T1000 (cell line): ENCODE data around the gene TAT.
"Not testable (repeated sequence)": the region's sequence is repeated elsewhere in the genome, so short reads cannot be mapped to it uniquely, and the experiment has no call there.

Source experiments
- DNase-seq: peaks from one replicate; lab custom pipeline; 2025; ENCODE audit warnings: mixed read lengths; lab: John Stamatoyannopoulos, UW

TAT gene

DNA sequence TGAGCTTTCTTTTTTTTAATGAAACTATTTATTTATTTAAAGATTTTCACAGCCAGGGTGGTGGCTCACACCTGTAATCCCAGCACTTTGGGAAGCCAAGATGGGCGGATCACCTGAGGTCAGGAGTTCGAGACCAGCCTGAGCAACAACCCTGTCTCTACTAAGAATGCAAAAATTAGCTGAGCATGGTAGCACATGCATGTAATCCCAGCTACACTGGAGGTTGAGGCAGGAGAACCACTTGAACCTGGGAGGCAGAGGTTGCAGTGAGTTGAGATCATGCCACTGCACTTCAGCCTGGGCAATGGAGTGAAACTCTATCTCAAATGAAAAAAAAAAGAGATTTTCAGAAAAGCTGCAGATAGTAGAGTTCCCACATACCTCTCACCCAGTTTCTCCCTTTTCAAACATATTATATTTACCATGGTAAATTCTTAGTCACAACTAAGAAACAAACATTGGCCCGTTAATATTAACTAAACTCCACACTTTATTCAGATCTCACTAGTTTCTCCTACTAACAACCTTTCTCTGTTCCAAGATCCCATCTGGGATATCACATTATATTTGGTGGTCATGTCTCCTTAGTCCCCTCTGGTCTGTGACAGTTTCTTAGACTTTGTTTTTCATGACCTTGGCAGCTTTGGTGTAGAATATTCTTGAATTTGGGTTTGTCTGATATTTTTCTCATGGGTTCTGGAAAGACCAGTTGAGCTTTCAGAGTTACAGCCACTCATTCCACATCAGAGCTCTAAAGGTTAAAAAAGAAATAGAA is 7.8 kb upstream of the TAT start:
- no peak for DNase-seq

DNA sequence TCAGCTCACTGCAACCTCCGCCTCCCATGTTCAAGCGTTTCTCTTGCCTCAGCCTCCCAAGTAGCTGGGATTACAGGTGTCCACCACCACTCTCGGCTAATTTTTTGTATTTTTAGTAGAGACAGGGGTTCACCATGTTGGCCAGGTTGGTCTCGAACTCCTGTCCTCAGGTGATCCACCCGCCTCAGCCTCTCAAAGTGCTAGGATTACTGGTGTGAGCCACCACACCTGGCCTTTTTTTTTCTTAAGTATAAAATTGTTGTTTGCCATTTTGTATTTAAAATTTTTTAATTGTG is 5.6 kb upstream of the TAT start:
- not testable (repeated sequence) for DNase-seq

DNA sequence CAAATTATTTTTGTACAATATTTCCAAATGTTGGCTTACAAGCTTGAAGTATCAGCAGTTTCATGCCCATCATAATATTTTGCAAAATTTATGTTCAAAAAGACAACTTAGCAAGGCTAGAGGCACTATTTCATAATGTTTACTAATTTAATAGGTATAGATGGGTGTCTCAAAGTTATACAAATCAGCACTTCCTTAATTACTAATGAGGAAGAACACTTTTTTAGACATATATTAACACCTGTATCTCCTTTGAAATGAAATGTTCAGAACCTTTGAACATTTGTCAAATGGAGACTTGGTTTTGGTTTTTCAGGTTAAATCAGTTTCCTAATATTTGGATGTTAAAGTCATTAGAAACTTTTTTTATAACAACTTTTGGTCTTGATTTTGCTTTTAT is 2.2 kb downstream of the TAT start:
- DNase-seq = no peak

DNA sequence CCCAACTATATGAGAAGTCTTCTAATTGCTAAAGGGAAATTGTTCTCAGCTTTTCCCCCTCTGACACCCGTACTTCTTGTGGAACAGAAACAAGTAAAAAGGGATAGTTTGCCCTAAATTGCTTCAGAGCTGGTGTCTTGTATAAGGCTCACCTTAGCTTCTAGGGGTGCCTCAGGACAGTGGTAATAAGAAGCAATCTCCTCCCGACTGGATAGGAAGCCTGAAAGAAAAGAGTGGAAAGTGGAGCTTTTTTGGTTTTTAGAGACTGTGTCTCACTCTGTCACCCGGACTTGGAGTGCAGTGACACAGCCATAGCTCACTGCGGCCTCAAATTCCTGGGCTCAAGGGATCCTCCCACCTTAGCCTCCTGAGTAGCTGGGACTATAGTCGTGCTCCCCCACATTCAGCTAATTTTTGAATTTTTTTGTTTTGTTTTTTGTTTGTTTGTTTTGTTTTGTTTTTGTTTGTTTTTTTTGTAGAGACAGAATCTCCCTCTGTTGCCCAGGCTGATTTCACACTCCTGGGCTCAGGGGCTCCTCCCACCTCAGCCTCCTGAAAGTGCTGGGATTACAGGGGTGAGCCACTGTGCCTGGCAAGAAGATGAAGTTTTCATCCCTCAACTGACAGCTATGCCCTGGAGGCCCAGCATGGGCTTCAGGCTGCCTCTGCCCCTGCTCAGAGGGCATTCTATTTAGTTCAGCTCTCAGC is 3.4 kb downstream of the TAT start:
- no peak for DNase-seq

DNA sequence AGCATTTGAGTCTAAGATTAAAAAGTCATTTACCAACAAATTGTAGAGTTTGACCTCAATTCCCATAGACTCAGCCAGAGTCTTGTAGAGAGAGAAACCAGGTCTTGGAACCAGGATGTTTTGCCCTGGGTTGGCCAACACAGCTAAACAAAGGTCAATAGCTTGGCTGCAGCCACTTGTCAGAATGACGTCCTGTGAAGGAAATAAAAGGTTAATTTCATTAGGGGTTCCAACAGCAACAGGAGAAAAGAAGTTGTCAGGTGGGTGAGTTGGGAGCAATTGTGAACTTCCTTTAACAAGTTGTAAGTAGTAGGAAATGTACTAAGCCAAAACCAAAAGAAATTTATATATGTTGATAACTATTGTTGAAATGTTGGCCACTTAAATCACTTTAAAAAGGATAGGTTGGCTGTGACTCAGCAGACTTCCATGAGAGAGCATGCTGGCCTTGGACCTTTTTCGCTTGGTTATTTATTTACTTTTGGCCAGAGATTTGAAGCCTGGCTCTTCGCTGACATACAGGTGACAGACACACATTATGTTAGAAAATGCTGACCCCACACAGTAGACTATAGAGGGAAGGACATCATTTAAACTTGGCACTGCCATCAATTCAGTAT is 4.3 kb downstream of the TAT start:
- no peak for DNase-seq

DNA sequence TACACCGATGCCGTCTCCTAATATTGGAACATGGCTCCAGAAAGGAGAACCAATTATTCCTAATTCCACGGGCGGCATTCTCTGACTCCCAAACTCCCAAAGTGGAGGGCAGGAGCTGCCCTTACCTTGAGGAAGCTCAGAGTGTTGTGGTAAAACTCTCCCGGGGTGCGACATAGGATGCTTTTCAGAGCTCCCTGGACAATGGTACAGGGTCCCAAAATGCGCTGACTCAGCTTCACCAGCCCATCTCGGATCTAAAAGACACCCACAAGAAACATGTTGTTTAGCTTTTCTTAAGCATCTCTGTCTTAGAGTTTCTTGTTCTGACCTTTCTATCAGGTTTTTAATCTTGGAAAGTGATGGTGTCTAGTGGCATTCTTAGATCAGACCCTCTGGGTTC is 6.7 kb downstream of the TAT start:
- no peak for DNase-seq

DNA sequence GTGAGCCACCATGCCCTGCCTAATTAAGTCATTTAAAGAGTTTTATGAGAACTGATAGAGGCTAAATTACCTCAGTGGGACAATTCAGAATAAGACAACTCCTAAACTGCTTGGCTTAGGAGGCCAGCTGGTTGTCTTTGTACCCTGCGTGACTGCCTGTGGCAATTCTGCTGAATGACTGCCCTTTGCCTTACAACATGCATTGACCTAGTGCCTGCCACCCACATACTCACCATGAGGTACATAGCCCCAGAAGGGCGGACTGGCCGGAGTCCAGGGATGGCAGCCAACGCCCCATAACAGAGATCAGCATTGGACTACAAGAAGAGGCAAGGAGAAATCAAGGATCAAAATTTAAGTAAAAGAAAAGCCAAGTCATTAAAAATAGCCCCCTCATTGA is 7.3 kb downstream of the TAT start:
- no peak for DNase-seq

DNA sequence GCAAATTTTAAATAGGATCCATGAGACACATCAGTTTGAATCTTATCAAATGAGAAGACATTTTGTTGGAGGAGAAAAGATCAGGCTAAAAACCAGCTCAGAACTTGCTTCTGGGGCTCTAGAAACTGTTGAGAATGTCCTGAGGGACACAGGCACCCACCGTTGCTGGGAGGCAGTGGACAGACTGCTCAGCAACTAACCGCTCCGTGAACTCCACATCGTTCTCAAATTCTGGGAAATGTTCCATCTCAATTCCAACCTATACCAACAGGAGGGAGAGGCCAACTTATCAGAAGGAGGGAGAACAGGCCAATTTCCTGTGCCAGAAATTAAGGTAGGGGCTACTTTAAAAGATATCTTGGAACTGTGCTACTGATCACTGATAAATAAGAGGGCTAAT is 8.3 kb downstream of the TAT start:
- DNase-seq = no peak

DNA sequence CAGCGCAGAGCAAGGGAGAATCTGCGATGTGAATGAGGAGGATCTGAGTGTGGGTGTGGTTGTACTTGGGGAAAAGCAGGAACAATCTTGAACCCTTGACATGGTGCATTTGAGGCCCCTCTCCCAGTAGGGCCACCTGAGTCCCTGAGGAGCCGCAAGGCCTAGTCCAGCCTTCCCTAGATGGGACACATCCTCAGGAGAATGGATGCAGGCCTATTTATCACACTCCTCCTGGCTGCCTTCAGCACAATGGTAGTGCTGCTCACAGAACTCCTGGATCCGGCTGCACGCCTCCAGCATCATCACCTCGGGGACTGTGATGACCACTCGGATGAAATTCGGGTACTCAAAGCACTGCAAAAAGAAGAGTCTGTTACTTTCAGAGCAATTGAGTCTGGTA is 9.0 kb downstream of the TAT start:
- DNase-seq = no peak

DNA sequence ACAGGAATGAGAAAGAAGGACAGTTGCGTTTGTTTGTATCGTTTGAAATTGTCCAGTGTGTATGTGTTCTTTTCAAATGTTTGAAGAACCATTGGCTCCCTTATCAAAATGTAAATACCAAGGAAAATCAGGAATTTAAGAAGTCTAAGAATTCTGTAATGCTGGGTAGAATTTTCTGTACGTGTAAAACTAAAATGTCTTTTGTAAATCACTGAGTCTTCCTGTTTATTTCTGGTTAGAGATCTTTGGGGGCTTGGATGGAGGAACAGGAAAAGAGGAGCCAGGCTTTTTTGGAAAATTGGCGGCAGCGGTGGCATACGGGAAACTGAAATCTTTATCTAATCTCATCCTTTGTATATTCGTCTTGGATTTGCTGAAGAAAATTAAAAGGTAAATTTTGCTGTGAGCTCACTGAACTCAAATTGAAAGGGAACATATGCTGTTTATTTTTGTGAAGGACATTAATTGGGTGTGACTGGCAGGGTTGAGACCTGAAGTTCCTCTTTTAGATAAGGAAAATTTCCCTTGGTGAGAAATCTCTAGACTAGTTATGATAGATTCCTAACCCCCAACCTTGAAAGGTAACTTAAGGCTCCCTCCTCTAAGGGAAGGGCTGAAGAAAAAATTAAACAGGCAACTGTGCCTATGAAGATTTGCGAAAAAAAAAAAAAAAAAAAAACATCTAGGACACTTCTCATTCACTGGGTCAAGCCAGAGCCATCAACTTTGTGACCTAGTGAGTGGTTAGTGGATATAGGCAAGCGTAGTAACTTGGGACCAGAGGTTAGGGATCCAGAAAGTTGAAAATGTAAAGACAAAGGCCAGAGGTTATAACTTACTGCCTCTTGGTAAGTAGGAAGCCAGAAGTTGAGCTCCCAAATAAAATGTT is 10.8 kb downstream of the TAT start:
- DNase-seq = no peak

DNA sequence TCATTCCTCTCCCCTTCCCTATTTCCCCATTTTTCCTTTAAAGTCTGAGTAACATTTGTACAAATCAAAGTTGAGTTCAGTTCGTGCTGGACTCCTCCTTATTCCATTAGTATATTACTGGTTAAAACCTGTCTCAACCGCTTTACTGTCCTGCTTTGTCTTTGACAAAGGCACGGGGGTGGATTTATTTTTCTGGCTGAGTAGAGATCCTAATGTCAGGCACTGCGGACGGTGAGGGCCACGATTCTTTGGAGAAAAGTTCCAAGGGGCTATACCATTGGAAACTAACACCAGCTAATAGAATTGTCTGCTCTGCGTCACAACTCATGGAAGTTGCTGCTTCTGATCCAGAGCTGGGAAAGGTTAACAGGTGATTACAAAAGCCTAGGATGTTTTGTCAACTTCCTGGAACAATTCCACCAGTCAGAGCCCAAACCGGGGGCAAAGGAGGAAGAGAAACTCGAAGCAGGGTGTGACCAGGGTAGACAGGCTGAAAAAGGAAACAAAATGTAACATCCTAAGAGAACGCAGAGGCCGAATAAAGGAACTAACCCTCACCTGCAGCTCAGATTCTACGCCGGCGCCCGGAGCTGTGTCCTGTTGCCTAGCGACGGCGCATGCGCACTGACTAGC is 12.4 kb downstream of the TAT start:
- DNase-seq = no peak

DNA sequence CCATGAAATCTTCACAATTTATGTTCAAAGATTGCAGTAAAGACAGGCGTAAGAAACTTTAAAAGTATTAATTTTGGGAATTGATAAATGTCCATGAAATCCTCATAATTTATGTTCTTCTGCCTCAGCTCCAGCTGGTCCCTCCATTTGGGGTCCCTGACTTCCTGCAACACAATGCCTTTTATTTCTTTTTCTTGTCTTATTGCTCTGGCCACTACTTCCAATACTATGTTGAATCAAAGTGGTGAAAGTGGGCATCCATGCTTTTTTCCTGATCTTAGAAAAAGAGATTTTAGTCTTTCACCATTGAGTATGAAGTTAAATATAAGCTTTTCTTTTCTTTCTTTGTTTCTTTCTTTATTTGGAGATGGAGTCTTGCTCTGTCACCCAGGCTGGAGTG is 14.3 kb downstream of the TAT start:
- DNase-seq = no peak

DNA sequence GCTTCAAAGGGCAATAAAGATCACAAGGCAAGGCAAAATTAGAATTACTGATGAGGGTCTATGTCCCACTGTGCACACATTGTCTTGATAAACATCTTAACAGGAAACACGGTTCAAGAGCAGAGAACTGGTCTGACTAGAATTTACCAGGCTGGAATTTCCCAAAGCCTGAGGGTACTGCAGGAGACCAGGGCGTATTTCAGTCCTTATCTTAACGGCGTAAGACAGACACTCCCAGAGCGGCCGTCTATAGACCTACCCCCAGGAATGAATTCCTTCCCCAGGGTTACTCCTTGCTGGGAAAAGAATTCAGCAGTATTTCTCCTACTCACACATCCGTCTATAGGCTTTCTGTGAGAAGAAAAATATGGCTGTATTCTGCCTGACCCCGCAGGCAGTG is 15.0 kb downstream of the TAT start:
- not testable (repeated sequence) for DNase-seq

DNA sequence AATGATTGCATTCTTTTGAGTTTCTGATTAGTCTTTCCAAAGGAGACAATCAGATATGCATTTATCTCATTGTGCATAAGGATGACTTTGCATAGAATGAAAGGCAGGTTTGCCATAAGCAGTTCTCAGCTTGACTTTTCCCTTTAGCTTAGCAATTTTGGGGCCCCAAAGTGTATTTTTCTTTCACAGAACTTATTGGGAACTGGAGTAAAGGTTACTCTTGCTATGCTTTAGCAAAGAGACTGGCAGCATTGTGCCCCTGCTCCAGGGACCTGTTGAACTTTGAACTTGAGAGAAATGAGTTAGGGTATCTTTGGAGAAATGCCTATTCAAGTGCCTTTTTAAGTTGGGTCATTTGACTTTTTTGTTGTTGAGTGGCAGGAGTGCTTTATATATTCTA is 17.0 kb downstream of the TAT start:
- no peak for DNase-seq

DNA sequence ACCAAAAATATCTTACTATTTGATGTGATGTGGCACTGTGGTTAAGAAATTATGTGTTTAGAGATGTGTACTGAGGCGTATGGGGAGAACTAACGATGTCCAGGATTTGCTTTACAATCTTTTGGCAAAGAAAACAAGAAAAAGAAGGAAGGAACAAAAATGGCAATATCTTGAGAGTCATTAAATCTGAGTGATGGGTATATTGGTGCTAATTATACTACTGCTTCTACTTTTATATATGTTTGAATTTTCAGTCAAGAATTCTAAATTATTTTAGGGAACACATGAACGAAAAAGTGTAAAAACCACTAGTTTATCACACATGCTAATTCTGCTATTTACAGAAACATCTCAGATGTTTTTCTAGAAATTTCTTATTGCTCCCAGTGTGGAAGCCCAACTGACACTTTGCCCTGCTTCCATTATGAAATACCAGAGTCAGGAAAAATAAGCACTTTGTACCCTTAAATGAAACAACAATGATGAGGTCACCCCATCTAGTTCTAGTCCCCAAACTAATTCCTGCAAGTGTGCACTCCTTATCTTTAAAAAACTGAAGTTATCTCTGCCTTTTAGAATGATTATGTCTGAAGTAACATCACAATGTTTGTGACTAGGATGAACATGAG is 18.8 kb downstream of the TAT start:
- DNase-seq = no peak

DNA sequence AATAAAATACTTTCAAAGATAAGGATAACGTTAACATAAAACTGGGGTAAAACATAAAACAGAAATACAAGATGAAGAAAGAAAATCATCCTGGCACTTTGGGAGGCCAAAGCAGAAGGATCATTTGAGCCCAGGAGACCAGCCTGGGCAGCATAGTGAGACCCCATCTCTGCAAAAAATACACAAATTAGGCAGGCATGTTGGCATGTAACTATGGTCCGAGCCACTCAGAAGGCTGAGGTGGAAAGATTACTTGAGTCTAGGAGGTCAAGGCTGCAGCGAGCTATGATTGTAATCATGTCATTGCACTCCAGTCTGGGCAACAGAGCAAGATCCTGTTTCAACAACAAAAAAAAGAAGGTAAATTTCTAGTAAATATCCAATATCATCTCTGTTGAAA is 19.6 kb downstream of the TAT start:
- no peak for DNase-seq

DNA sequence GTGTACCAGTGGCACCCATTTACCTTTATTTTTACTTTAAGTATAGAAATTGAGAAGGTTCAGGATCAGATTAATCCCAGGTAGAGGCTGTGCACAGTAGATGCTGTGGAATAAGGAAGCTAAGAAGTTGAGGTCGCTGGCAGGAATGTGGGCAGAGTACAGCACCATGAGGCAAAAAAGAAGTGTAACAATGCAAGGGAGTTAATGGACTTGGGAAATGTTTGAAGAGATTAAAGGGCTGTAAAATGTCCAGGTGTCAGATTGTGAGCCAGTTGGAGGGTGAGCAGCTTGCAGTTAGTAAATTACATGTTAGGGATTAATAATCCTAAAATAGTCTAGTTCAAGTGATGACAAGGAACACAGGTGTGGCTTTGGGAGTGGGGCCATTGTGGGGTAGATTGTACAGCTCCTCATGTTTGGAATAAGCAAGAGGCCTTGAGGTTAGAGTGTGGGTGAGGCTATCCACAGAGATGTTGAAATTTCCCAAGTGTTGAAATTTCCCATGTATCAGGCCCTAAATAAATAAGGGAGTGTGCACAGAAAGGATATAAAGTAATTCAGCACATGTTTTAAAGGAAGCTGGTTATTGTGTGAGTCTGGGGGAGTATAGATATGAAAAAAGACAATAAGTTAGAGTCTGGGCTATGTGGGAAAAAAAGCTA is 21.5 kb downstream of the TAT start:
- no peak for DNase-seq

DNA sequence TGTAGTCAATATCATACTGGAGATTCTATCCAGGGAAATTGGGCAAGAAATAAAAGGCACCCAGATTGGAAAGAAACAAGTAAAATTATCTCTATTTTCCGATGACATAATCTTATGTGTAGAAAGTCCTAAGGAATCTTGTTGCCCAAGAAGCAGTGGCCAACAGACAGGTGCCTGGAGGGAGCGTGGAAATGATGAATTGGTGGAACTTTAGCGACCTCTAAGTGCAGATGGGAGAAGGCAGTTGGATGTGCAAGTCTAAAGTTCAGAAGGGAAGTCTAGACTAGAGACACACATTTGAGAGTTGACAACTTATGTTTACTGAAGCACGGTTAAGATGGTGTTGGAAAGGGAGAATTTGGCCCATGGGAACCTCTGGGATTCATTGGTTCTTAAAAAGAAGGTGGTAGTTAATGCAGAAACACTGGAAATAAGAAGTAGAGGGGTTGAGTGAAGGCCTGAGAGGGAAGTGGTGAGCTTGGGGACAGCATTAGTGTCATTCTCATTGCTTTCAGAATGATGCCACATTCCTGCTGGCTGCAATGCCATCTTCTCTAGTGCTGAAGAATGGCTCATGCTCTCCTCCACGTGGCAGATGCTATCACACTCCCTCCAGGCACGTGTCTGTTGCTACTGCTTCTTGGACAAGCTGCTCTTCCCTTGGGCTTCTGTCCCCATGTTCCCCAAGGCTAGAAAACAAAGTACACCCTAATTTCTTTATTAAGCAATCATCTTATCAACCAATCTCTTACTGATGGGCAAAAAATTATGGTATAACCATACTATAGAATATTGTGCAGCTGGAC is 24.0 kb downstream of the TAT start:
- no peak for DNase-seq

DNA sequence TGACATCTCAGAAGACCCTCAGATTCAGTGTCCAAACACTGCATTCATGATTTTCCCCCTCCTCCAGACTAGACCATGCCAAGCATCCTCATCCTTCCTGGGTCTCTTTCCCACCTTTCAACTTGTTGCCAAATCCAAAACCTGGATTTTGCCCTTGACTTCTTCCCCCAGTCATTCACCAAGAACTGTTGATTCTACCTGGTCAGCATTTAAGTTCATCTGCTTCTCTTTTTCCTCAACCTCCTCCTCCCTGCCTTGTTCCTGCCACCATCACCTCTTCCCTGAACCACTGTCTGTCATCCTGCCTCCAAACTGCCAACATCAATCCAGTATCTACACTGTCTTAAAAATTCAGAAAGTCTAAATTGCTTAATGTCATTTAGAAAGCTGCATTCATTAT is 29.7 kb downstream of the TAT start:
- DNase-seq = no peak

DNA sequence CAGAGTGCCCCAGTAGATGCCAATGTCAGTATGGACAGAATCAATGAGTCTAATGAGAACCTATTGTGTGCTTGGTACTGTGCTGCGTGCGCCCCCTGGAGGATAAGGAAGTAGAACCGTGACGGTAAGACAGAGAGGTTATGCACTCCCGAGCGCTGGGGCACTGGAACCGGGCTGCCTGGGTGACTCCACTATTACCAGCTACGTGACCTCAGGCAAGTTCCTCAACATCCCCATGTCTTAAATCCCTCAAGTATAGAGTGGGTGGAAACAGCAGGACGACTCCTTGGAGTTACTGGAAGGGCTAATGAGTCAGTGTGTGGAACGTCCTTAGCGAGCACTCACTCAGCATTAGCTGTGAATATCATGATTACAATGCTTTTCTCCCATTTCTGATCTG is 34.5 kb downstream of the TAT start:
- DNase-seq = no peak
